GM19438 (cell line): Measurements from ENCODE around the gene MAP3K15.
"Not testable (repeated sequence)": the region's sequence is repeated elsewhere in the genome, so short reads cannot be mapped to it uniquely, and the experiment has no call there.

ENCODE experiments used
- ATAC-seq: cut with Tn5 transposase; IDR thresholded peaks from one replicate; pipeline ENCODE4 v1.9.1; 2021; ENCODE audit warnings: low read depth; ENCODE audit not compliant: unreplicated experiment

The MAP3K15 gene

DNA sequence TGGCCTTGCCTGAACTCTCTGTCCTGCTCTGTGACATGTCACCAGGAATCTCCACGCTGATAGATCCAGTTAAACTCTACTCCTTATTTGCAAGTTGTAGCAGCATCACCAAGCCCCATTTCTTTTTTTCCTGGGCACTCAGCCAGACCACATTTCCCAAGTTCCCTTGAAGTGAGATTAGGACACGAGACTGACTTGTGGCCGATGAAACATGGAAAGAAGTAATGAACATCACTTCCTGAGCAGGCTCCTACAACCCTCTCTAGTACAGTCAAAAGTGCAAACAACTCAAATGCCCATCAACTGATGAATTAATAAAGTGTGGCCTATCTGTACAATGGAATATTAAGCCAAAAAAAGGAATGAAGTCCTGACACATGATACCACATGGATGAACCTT is 74.6 kb downstream of the MAP3K15 start:
- no peak for ATAC-seq

DNA sequence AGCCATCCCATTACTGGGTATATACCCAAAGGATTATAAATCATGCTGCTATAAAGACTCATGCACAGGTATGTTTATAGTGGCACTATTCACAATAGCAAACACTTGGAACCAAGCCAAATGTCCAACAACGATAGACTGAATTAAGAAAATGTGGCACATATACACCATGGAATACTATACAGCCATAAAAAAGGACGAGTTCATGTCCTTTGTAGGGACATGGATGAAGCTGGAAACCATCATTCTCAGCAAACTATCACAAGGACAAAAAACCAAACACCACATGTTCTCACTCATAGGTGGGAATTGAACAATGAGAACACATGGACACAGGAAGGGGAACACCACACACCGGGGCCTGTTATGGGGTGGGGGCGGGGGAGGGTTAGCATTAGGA is 92.6 kb downstream of the MAP3K15 start:
- not testable (repeated sequence) for ATAC-seq

DNA sequence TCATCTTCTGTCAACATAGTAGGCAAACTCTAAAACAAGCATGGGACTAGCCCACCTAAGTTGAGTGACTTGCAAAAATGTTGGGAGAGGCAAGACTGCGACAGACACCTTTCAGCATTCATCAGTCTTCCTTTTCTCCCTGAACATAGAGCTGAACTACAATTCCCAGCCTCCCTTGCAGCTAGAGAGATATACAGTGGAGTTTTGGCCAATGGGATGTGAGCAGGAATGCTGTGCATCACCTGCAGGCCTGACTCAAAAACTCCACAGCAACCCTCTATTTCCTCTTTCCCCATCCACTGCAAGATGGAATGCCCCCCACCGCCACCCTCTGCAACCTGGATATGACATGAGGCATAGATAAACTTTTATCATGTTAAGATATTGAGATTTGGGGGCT is 105.0 kb downstream of the MAP3K15 start:
- no peak for ATAC-seq

DNA sequence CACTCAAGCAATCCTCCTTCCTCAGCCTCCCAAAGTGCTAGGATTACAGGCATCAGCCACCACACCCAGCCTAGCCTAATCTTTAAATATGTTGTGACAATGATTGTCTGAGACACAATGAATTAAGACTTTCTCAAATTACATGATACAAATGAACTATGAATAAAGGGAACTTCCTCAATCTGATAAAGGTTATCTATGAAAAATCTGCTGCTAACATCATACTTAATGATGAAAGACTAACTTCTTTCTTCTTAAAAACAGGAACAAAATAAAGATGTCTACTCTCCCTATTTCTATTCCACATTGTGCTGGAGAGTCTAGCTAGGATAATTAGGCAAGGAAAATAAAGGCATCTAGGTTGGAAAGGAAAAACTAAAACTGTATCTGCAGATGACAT is 111.6 kb downstream of the MAP3K15 start:
- no peak for ATAC-seq

DNA sequence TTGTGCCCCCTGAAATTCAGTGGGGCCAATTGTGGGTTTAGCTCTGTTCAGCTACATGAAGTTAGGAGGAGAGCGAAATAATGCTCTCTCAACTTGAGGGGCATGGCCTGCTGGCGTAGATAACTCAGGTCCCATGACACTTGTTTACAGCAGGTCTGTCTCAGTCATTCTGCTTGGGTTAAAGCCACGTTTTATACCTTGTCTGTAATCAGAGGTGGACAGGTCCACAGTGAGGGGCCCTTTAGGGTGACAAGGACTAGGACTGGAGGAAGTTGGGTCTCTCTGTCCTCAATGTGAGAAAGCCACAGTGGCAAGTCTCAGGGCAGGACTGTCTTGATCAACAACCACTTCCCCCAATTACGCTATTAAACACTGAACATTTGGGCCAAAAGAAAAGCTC is 122.6 kb downstream of the MAP3K15 start:
- no peak for ATAC-seq

DNA sequence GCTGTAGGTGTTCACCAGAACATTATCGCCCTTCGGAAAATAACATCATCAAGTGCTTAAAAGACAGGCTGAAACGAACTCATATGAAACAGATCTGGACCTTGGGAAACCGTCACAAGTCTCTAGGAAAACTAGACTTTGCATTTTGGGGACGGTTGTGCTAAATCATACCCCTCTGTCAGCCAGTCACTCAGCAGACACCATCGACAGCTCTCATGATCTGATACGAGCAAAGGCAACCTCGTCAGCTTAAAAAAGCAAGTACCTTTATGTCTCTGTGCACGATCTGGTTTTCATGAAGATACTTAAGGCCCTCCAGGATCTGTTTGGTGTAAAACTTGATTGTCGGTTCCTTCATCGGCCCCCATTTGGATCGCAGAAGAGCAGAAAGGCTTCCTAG is 123.2 kb downstream of the MAP3K15 start:
- no peak for ATAC-seq

DNA sequence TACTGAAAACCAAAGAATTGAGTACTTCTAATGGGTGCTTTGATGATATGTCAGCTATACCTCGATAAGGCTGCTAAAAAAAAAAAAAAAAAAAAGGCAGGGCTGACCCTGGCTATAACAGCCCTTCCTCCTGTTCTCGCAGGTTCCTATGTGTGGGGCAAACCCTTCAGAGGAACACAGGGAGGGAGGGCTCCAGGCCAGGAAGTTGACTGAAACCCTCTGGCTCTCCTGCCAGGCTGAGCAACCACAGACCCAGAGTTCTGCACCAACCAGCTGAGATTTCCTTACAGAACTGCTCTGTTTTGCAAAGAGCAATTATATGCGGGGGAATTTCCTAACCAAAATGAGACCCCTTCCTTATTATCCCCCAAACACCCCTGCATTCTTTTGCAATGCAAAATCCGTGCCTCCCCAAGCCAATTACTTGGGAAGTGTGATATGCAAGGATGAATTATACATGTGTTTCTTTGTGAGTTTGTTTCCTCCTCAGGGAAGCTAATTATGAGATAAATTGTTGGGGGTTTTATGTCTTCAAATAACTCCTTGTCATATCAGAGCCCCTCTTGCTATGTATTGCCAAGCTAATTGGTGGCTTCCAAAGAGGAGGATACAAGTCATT is 126.0 kb downstream of the MAP3K15 start:
- ATAC-seq = no peak

DNA sequence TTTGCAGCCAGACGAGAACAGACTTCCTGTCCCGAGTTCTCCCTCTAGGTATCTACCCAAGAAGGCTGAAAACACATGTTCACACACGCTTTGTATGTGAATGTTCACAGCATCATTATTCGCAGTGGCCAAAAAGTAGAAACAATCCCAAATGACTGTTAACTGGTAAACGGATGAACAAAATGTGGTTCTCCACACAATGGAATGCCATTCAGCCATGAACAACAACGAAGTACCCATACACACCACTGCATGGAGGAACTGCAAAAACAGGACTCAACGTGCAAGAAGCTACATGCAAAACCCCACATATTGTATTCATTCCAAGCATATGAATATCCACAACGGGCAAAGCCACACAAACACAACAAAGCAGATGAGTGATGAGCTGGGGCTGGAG is 126.6 kb downstream of the MAP3K15 start:
- no peak for ATAC-seq

DNA sequence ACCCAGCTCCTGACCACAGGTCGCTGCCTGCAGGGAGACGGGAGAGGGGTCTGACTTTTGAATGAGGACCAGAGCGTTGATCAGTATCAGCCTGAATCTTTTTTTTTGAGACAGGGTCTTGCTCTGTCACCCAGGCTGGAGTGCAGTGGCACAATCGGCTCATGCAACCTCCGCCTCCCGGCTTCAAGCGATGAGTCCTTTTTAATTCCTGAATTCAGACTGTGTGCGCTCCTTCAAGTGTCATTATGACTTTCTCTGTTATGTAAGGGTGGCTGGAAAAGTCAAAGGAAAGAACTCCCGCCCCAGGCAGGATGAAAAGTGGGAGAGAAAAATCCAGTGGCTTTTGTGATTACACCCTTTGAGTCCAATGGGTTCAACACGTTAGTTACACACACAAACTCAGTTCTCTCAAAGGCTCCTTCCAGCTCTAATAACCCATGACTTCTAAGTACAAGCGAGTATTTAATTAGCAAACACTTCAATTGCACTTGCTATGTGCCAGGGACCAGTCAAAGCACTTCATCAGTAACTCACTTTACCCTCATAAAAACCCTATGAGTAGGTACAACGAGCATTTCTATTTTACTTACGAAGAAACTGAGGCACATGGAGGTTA is 127.1 kb downstream of the MAP3K15 start:
- no peak for ATAC-seq

DNA sequence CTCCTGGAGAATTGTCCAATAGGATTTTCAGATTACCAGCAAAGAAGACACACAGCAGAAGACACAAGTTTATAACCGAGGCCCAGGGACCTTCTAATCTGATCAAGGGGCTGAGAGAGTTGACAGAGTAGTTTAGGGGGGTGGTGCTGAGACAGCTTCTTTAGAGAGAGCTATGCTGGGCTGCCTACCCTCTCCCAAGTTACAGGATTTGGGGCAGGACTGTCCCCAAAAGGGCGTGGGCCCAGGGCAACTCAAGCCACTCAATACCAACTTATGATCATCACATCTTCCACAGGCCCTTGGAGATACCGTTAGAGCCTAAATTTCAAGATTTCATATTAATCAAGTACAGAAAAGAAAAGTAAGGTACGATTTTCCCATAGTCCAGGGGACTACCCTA is 128.6 kb downstream of the MAP3K15 start:
- ATAC-seq = no peak

DNA sequence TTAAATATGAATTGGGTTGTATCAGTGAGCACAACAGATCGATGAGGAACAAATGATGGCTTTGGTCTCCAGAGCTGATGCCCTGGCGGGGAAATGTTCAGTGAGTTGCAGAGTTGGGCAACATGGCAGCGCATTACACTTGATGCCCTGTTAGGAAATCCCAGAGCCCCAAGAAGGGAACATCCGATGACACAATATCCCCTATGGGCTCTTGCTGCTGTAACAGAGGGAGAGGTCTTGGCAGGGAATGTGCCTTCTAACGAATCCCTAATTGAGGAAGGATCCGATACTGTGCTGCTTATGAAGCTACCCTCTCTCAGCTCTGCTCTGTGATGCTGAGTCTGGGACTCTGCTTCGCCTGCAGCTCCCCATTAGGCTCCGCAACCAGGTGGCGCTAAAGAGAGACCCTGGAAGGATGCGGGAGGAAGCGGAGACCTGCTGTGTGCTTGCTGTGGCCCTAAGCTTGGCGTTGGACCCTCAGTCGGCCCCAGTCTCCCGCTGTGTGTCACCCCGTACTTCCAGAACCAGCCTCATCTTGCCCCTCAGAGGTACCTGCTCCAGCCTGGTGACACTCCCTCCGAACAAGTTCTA is 132.7 kb downstream of the MAP3K15 start:
- ATAC-seq = peak; percentile 60

DNA sequence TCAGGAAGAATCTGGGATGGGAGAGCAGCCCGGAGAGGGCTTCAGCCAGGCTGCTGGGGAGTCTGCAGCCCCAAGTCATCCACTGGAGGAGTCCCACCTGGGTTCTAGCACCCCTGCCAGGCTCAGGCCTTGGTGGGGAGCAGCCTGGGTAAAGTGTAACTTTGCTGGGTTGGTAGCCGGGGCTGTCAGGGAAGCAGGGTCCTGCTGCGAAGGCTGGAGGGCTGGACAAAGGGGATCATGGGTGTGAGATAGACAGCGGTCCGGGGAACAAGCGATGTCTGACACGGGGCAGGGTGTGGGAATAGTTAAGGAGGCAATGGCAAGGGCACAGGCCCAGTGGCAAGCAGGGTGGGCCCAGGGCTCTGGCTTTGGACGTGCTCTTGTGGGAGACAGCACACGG is 134.0 kb downstream of the MAP3K15 start:
- no peak for ATAC-seq

DNA sequence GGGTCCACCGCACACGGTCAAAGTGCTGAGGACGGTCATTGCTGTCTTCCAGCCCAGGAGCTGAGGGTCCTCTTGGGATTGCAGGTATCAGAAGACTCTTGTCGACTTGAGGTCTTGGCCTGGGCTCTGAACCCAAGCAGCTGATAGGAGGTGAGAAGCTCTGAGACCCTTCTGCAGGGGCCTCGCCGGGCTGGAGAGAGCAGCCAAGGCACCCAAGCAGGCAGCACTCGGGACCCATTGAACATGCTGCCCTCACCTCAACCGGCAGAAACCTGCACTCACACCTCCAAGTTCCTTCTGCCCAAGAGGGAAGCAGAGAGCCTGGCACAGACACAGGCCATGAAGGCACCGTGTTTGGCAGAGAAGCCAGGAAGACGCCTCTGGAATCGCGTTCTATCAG is 137.5 kb downstream of the MAP3K15 start:
- ATAC-seq = no peak

DNA sequence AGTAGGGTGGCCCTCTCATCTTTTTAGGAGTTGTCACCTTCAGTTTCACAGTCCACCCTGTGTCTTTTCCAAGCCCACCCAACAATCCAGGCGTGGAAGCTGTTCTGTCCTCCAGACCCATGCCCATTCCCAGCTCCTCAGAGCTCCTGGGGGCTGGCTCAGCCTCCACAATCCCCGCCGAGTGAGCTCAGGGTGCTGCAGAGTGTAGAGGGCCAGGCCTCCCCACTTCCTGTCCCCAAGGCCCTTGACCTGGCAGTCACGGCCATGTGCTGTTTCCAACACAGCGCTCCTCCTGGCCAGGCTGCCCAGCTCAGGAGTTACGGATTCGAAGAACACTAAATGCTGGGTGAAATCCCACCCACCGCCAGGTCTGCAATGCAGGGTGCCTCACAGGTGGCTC is 139.8 kb downstream of the MAP3K15 start:
- ATAC-seq = no peak

DNA sequence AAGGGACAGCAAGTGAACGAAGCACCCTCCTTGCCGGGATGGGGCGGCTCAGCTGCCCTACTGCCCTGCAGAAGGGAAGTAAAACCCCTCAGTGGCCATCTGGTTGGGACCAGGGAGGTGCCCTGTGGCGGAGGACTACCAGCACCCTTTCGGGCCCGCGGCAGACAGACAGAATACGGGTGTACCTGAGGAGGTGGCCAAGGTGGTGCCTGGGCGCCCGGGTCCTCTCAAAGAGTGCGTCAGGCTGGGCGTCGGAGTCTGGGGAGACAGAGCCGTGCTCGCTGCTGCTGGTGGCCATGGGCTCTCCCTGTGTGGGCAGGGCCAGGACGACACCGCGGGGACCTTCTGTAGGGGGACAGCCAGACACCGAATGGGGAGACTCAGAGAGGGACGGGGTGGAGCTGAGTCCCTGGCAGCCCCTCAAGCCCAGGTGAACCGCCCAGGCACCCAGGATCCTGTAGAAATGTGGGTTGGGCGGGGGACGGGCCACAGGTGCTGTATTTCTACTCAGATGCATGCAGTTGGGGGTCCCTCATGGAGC is 141.9 kb downstream of the MAP3K15 start:
- no peak for ATAC-seq

DNA sequence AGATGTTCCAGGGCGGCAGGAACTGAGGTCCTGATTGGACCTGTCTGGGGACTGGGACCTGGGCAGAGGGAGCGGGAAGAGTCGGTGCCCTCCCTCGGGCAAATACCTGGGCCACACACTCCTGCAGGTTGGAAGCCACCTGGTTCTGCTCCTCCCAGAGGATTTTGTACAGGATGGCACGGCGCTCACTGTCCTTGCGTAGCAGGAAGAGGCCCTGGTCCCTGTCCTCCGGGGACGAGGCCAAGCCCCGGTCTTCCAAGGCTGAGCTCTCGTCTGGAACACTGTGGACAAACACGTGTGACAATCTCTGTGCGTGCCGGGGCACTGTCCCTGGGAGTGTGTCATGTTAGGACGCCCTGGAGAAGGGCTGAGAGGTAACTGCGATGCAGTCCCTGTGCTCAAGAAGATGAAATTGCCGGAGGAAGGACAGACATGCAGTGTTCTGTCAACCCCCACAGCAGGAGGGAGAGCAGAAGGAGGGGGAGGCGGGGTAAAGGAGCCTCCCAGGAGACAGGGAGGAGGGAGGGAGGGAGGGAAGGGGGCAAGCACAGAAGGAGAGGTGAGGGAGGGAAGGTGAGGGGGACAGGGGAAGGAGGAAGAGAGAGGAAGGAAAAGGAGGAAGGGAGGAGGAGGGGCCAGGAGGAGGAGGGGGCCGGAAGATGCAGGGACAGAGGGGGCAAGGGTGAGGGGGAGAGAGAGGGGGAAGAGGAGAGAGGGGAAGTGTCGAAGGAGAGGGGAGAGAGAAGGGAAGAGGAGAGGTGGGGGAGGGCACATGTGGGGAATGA is 142.6 kb downstream of the MAP3K15 start:
- peak; percentile 38 for ATAC-seq

DNA sequence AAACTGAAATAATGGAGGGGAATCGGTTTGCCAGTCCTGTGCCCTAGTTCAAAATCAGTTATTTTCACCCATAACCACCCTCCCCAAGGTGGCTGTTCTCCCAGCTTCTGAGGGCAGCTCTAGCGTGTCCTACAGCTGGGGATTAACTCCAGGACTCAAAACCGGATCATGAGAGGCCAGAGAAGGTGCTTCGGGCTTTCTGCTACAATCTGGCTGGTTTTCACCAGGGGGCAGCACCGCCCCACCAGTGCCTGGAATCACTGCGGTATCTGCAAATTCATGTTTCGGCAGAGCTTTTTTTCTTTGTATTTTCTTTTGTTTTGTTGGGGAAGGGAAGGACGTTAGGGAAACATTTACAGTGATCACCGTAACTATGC is 143.2 kb downstream of the MAP3K15 start:
- ATAC-seq = peak; percentile 79

DNA sequence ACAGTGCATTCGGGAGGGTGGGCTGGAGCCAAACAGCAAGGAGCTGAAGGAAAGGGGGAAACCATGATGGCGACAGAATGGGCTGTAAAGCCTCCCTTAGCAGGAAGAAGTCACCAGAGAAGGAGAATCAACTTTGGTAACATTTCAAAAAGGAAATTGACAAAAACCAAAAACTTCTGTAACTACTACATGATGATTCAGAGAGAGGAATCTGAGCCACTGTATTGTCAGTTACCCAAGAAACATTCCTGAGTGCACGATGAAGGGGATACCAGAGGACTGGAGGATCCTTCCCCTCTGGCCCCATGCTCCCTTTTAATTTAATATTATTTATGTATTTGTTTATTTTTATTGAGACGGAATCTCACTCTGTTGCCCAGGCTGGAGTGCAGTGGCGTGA is 145.2 kb downstream of the MAP3K15 start:
- no peak for ATAC-seq

DNA sequence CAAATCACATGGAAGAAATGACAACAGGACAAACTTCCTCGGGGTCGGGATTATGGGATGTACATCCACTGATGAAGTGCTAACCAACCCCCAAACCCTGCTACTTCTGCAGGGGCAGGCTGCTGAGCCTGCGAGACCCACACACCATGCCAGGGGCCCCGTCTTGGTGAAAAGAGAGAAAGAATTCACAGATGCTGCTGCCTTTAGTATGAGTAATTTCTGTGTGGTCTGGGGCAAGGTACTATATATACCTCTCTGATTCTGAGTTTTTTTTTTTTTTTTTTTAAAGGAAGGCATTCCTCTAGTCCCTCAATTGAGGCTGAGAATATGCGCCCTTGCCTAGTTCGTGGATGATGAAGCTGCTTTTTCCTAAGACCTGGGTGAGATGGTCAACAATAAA is 146.7 kb downstream of the MAP3K15 start:
- no peak for ATAC-seq

DNA sequence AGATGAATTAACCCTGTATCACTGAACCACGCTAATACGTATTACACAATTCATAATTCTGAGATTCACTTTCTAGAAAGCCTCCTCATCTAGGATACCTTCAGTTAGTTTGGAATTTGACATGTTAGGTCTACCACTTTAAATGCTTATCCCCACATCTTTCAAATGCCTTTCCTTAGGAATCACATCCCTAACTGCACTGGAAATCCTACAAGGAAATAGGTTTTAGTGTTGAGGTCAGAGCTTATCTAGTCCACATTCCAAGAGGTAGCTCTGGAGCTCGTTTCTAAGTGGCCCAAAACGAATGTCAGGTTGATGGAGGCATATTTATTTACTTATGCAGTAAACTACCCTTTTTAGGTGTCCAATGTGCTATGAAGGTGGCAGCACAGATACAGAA is 153.6 kb downstream of the MAP3K15 start:
- ATAC-seq = no peak

DNA sequence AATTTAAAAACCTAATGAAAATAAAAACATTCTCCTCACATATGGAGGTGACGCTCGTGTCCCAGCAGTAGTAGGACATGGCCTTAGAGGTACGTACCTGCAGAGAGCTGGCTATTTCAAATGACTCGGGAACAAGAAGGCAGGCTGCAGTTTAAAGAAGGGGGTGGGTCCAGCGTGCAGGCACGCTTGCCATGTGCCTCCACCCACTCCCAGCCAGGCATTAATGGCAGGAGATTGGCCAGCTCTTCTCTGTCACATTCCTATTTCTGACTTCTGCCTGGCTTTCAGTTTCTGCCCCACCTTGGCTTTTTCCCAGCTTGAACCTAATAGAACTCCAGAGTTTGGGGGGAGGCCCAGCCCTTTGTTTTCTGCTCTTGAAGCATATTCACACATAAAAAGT is 154.4 kb downstream of the MAP3K15 start:
- no peak for ATAC-seq
